ENCODE results near the gene SELENOH. TPM values are rescaled to one million over a fixed set of nuclear protein-coding genes. Genes with fewer than 3 reads are reported as not detected.

SELENOH gene
- total RNA-seq, 4 donors from 2014 or later, result 75.2 to 166 (median 112) TPM

- H3K4me1 ChIP-seq, result peaks cover 29 to 100% (median 92%) of the 10 kb centered on the region in 3 donors
- H3K27me3 ChIP-seq, result no peaks in the 10 kb centered on the region
- TF ChIP-seq CTCF (IDR thresholded peaks at IDR 0.05), result no peak
- no peak for TF ChIP-seq POLR2A (IDR thresholded peaks at IDR 0.05)
- no peak for DNase-seq
- 34 to 47% methylated on average over 4 of the region's 4 CpGs for WGBS, 2 donors
- peaks cover 0 to 29% (median 0%) of the 10 kb centered on the region in 3 donors for H3K36me3 ChIP-seq
- no peaks in the 10 kb centered on the region for H3K9me3 ChIP-seq
- H3K27ac ChIP-seq, result peak overlapping the region; percentile 11 to 92 (median 47)
- peak overlapping the region in 1 of 4 donors; percentile 3 for H3K4me3 ChIP-seq
- intact Hi-C loops (cut with DNase I), result no loop called here
Measured at GRCh38 chr11:57772562-57772961, 31.3 kb downstream of the SELENOH start.

GRCh38 chr11:57773026-57773598 is 31.8 kb downstream of the SELENOH start:
- intact Hi-C loops (cut with DNase I), result no loop called here
- peak overlapping the region in 2 of 4 donors; percentile 61 to 92 for H3K27ac ChIP-seq

GRCh38 chr11:57775491-57775890 is 34.2 kb downstream of the SELENOH start:
- peaks cover 43 to 100% (median 97%) of the 10 kb centered on the region in 3 donors for H3K4me1 ChIP-seq
- intact Hi-C loops (cut with DNase I), result no loop called here
- TF ChIP-seq CTCF (IDR thresholded peaks at IDR 0.05) (no peak), POLR2A (IDR thresholded peaks at IDR 0.05) (no peak)
- no peak for DNase-seq
- 46 to 57% methylated on average over 5 of the region's 5 CpGs for WGBS, 2 donors
- peaks cover 0 to 20% (median 0%) of the 10 kb centered on the region in 3 donors for H3K36me3 ChIP-seq
- peak overlapping the region; percentile 82 to 92 (median 90) for H3K27ac ChIP-seq
- H3K27me3 ChIP-seq, result no peaks in the 10 kb centered on the region
- no peaks in the 10 kb centered on the region for H3K9me3 ChIP-seq
- H3K4me3 ChIP-seq, result peak overlapping the region in 2 of 4 donors; percentile 0 to 31

More at GRCh38 chr11:57773026-57773598, 31.8 kb downstream of the SELENOH start:
- no peaks in the 10 kb centered on the region for H3K9me3 ChIP-seq
- H3K4me3 ChIP-seq, result no peak overlapping the region
- H3K36me3 ChIP-seq, result peaks cover 0 to 29% (median 0%) of the 10 kb centered on the region in 3 donors
- H3K27me3 ChIP-seq, result no peaks in the 10 kb centered on the region
- WGBS, 2 donors, result 37 to 80% methylated on average over 3 to 5 of the region's 5 CpGs
- peaks cover 35 to 100% (median 94%) of the 10 kb centered on the region in 3 donors for H3K4me1 ChIP-seq
- no peak for DNase-seq
- TF ChIP-seq CTCF (IDR thresholded peaks at IDR 0.05) (no peak), POLR2A (IDR thresholded peaks at IDR 0.05) (no peak)

GRCh38 chr11:57776031-57776521 is 34.8 kb downstream of the SELENOH start:
- intact Hi-C loops (cut with DNase I), result no loop called here
- Histone ChIP-seq H3K9me3 (no peaks in the 10 kb centered on the region), H3K27ac (peak overlapping the region; percentile 82 to 92 (median 90)), H3K27me3 (no peaks in the 10 kb centered on the region), H3K4me3 (peak overlapping the region in 2 of 4 donors; percentile 0 to 31), H3K4me1 (peaks cover 43 to 100% (median 99%) of the 10 kb centered on the region in 3 donors), H3K36me3 (peaks cover 0 to 20% (median 0%) of the 10 kb centered on the region in 3 donors)
- WGBS, 2 donors, result 42 to 61% methylated on average over 3 of the region's 3 CpGs
- no peak for TF ChIP-seq POLR2A (IDR thresholded peaks at IDR 0.05)
- no peak for TF ChIP-seq CTCF (IDR thresholded peaks at IDR 0.05)
- DNase-seq, result no peak

GRCh38 chr11:57776577-57777210 is 35.4 kb downstream of the SELENOH start:
- Histone ChIP-seq H3K4me3 (peak overlapping the region in 2 of 4 donors; percentile 0 to 31), H3K36me3 (peaks cover 0 to 20% (median 0%) of the 10 kb centered on the region in 3 donors), H3K27me3 (no peaks in the 10 kb centered on the region), H3K9me3 (no peaks in the 10 kb centered on the region), H3K4me1 (peaks cover 43 to 100% (median 99%) of the 10 kb centered on the region in 3 donors), H3K27ac (peak overlapping the region; percentile 82 to 92 (median 90))
- 21 to 24% methylated on average over 2 of the region's 2 CpGs for WGBS, 2 donors
- TF ChIP-seq CTCF (IDR thresholded peaks at IDR 0.05) (no peak), POLR2A (IDR thresholded peaks at IDR 0.05) (no peak)
- no peak for DNase-seq
- intact Hi-C loops (cut with DNase I), result no loop called here

Measured in esophagus squamous epithelium (tissue), 5 donors.